ENCODE measurements around the gene DOCK9. TPM values are rescaled to one million over a fixed set of nuclear protein-coding genes. Genes with fewer than 3 reads are reported as not detected.

The DOCK9 gene
- total and polyA plus RNA-seq, 2 donors (not counting 3 experiments of a cell fraction or from before 2014, with no cell fraction given): 147 to 323 TPM

- H3K9me1 ChIP-seq (replicated peaks; ENCODE audit: control insufficient read depth, extremely low read depth, insufficient read depth, low read length): no peaks in the 10 kb centered on the region
- H3K27me3 ChIP-seq (ENCODE audit: control insufficient read depth in 2 of 2, insufficient read depth in 2 of 2, low read length in 2 of 2): no peaks in the 10 kb centered on the region
- H3K4me1 ChIP-seq (ENCODE audit: control insufficient read depth, extremely low read depth, insufficient read depth, low read length): peaks cover 30% of the 10 kb centered on the region
- intact Hi-C loops (cut with micrococcal nuclease) (no loop called here), dilution Hi-C loops (cut with MboI; ENCODE audit: extremely low pct_ligation_motif_present, low sequenced_read_pairs) (no loop called here)
- no peak for DNase-seq (ENCODE audit: low read depth, low spot score)
- no peak overlapping the region for H3K9ac ChIP-seq (replicated peaks; ENCODE audit: extremely low read depth, insufficient read depth, low read length)
- H3K4me2 ChIP-seq (ENCODE audit: insufficient read depth, low read length): no peak overlapping the region
- CTCF ChIA-PET: interaction anchor here (1.4 to 2.3 kb wide), 3 partner anchors 49 to 184 kb away, joined by 3 to 10 read pairs (median 6); no protein-coding TSS in a partner anchor
- no peaks in the 10 kb centered on the region for H3K36me3 ChIP-seq (ENCODE audit: control insufficient read depth in 2 of 2, extremely low read depth in 1 of 2, insufficient read depth in 2 of 2, low read length in 2 of 2)
- FAIRE-seq: no peak
- no peak overlapping the region for H3K27ac ChIP-seq (ENCODE audit: insufficient read depth, low read depth, low read length)
- no TSS peak for BruUV-seq (replicated peaks)
- TF ChIP-seq MYC (IDR thresholded peaks at IDR 0.05; ENCODE audit: low read depth, low read length) (no peak), FOS (IDR thresholded peaks at IDR 0.05; ENCODE audit: borderline replicate concordance, insufficient read depth, low read length) (peak; percentile 23)
- POLR2A ChIA-PET: no interaction called here
- H2AFZ ChIP-seq (ENCODE audit: low read depth, low read length): no peak overlapping the region
- peaks cover 3% of the 10 kb centered on the region for H3K79me2 ChIP-seq (ENCODE audit: control insufficient read depth, insufficient read depth, low read length)
- H3K4me3 ChIP-seq (replicated peaks in 1 of 3; ENCODE audit: insufficient read depth in 1 of 3, low read depth in 1 of 3, low read length in 3 of 3): no peak overlapping the region
- no peaks in the 10 kb centered on the region for H4K20me1 ChIP-seq (replicated peaks; ENCODE audit: control insufficient read depth, extremely low read depth, insufficient read depth, low read length)
- no peaks in the 10 kb centered on the region for H3K9me3 ChIP-seq (replicated peaks; ENCODE audit: control insufficient read depth, insufficient read depth, low read length)
These were observed 49.4 kb upstream of the DOCK9 start for GRCh38 chr13:99027260-99027659.

GRCh38 chr13:99022941-99023340 is 45.1 kb upstream of the DOCK9 start:
- ChIA-PET POLR2A (no interaction called here), CTCF (interaction anchor here (0.9 to 3.0 kb wide), 3 partner anchors 9 to 37 kb away, joined by 3 to 8 read pairs (median 4); no protein-coding TSS in a partner anchor)
- Histone ChIP-seq H3K4me3 (replicated peaks in 1 of 3; ENCODE audit: insufficient read depth in 1 of 3, low read depth in 1 of 3, low read length in 3 of 3) (no peak overlapping the region), H3K36me3 (ENCODE audit: control insufficient read depth in 2 of 2, extremely low read depth in 1 of 2, insufficient read depth in 2 of 2, low read length in 2 of 2) (no peaks in the 10 kb centered on the region), H4K20me1 (replicated peaks; ENCODE audit: control insufficient read depth, extremely low read depth, insufficient read depth, low read length) (no peaks in the 10 kb centered on the region), H3K27ac (ENCODE audit: insufficient read depth, low read depth, low read length) (no peak overlapping the region), H3K79me2 (ENCODE audit: control insufficient read depth, insufficient read depth, low read length) (peaks cover 4% of the 10 kb centered on the region), H3K9ac (replicated peaks; ENCODE audit: extremely low read depth, insufficient read depth, low read length) (no peak overlapping the region), H2AFZ (ENCODE audit: low read depth, low read length) (no peak overlapping the region), H3K27me3 (ENCODE audit: control insufficient read depth in 2 of 2, insufficient read depth in 2 of 2, low read length in 2 of 2) (no peaks in the 10 kb centered on the region), H3K4me1 (ENCODE audit: control insufficient read depth, extremely low read depth, insufficient read depth, low read length) (peaks cover 25% of the 10 kb centered on the region), H3K9me3 (replicated peaks; ENCODE audit: control insufficient read depth, insufficient read depth, low read length) (no peaks in the 10 kb centered on the region), H3K4me2 (ENCODE audit: insufficient read depth, low read length) (no peak overlapping the region), H3K9me1 (replicated peaks; ENCODE audit: control insufficient read depth, extremely low read depth, insufficient read depth, low read length) (no peaks in the 10 kb centered on the region)
- BruUV-seq (replicated peaks): no TSS peak
- intact Hi-C loops (cut with micrococcal nuclease): no loop called here
- TF ChIP-seq, protein P1, sequence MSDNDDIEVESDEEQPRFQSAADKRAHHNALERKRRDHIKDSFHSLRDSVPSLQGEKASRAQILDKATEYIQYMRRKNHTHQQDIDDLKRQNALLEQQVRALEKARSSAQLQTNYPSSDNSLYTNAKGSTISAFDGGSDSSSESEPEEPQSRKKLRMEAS (IDR thresholded peaks at IDR 0.05; ENCODE audit: insufficient read depth, insufficient read length): no peak
- TF ChIP-seq MYC (IDR thresholded peaks at IDR 0.05; ENCODE audit: low read depth, low read length) (no peak), FOS (IDR thresholded peaks at IDR 0.05; ENCODE audit: borderline replicate concordance, insufficient read depth, low read length) (no peak), GATA2 (IDR thresholded peaks at IDR 0.05; ENCODE audit: insufficient read depth, insufficient read length, low read depth, low read length) (no peak), EZH2 (IDR thresholded peaks at IDR 0.05; ENCODE audit: borderline replicate concordance, low read depth, low read length, severe bottlenecking) (no peak), POLR2AphosphoS5 (IDR thresholded peaks at IDR 0.05; ENCODE audit: insufficient read depth, low read depth, low read length) (no peak), JUN (IDR thresholded peaks at IDR 0.05; ENCODE audit: borderline replicate concordance, insufficient read depth, insufficient read length, low read depth) (no peak), POLR2A (IDR thresholded peaks at IDR 0.05; ENCODE audit: low read depth, low read length) (no peak), CTCF (IDR thresholded peaks at IDR 0.05; ENCODE audit: extremely low read depth in 1 of 2, insufficient read depth in 1 of 2, low read depth in 1 of 2, low read length in 2 of 2) (no peak)
- dilution Hi-C loops (cut with MboI; ENCODE audit: extremely low pct_ligation_motif_present, low sequenced_read_pairs): no loop called here
- no peak for FAIRE-seq
- no peak for DNase-seq (ENCODE audit: low read depth, low spot score)

All from endothelial cell of umbilical vein (primary cell).